K562 (cell line): ENCODE measurements around the gene C10orf90. TPM values are rescaled to one million over a fixed set of nuclear protein-coding genes. Genes with fewer than 3 reads are reported as not detected.

ENCODE experiments used
- ATAC-seq: fragments of 200-7000 bp; cut with Tn5 transposase; 3 replicates; pipeline ENCODE4 v1.9.1; 2020; ENCODE audit warnings: moderate library complexity
- BruUV-seq: library from RNA; stranded (reverse); fragments of 400-500 nt; replicated peaks from 2 replicates; lab custom pipeline; 2021; lab: Mats Ljungman, UMichigan
- CTCF ChIA-PET: fragments of 300-600 bp; formaldehyde crosslinking; extraction: SDS; loops from one replicate; lab custom pipeline; 2021; ENCODE audit warnings: low intra/inter-chr PET ratio; lab: Yijun Ruan, JAX
- POLR2A ChIA-PET: fragments of 300-600, 350-650 bp; sonication (Branson Sonifier 250); formaldehyde crosslinking; extraction: SDS; loops from one replicate; lab custom pipeline; 2021; ENCODE audit warnings: antibody characterized with exemption, inconsistent platforms; lab: Yijun Ruan, JAX
- DNase-seq, 4 experiments: peaks; one replicate each; pipeline versions ENCODE4 v3.0.0 to v3.0.0-alpha.2; 2011 to 2018; ENCODE audit warnings: low spot score in 3 of 4, mixed read lengths in 3 of 4; ENCODE audit errors: extremely low read depth in 1 of 4
- FAIRE-seq: peaks from 2 replicates; lab custom pipeline; 2011; peaks lifted over from hg19 to GRCh38; lab: Jason Lieb, UNC
- H2AFZ ChIP-seq: 2 replicates; pipeline ENCODE4 v1.6.0; 2011; ENCODE audit warnings: low read depth, low read length, control low read depth, inconsistent platforms
- H3K27ac ChIP-seq: fragments of 200-600 bp; 3 replicates; pipeline ENCODE4 v1.8.0; 2011; ENCODE audit warnings: low read depth, mild to moderate bottlenecking, control low read depth, inconsistent platforms, low read length, moderate library complexity, mixed read lengths; ENCODE audit errors: extremely low read depth
- H3K27me3 ChIP-seq, 2 experiments: fragments of 300-600 bp in 1 of 2; 2 replicates in 1 of 2; 3 replicates in 1 of 2; pipeline versions ENCODE4 v1.6.0 to v1.8.0; 2011; ENCODE audit warnings: inconsistent platforms in 2 of 2, low read length in 2 of 2, mild to moderate bottlenecking in 1 of 2, mixed read lengths in 1 of 2, moderate library complexity in 1 of 2; ENCODE audit not compliant: control insufficient read depth in 2 of 2, insufficient read depth in 2 of 2
- H3K36me3 ChIP-seq: fragments of 300-600 bp; 3 replicates; pipeline ENCODE4 v1.8.0; 2011; ENCODE audit warnings: mild to moderate bottlenecking, low read length, inconsistent platforms; ENCODE audit not compliant: control insufficient read depth, insufficient read depth
- H3K4me1 ChIP-seq, 2 experiments: fragments of 200-600 bp in 1 of 2; replicated peaks in 1 of 2; 2 replicates in 1 of 2; 3 replicates in 1 of 2; pipeline versions ENCODE4 v1.5.1 to v1.8.0; 2011; ENCODE audit warnings: inconsistent platforms in 2 of 2, low read length in 2 of 2, mild to moderate bottlenecking in 1 of 2, mixed read lengths in 1 of 2, moderate library complexity in 1 of 2; ENCODE audit not compliant: control insufficient read depth in 2 of 2, insufficient read depth in 2 of 2
- H3K4me2 ChIP-seq: 2 replicates; pipeline ENCODE4 v1.6.1; 2011; ENCODE audit warnings: low read length, control low read depth, inconsistent platforms, mixed read lengths; ENCODE audit not compliant: insufficient read depth
- H3K4me3 ChIP-seq: fragments of 200-600 bp; sonication (generic), shearing (Covaris generic); 2 replicates; pipeline ENCODE4 v1.5.1; 2016; ENCODE audit warnings: control low read depth, inconsistent platforms
- H3K79me2 ChIP-seq: fragments of 200-600 bp; 3 replicates; pipeline ENCODE4 v1.8.0; 2011; ENCODE audit warnings: low read length, inconsistent platforms; ENCODE audit not compliant: control insufficient read depth, insufficient read depth
- H3K9ac ChIP-seq, 2 experiments: 2 replicates each; pipeline versions ENCODE4 v1.6.0 to v1.6.1; 2011; ENCODE audit warnings: low read depth in 2 of 2, low read length in 2 of 2, control low read depth in 1 of 2, inconsistent platforms in 1 of 2, mild to moderate bottlenecking in 1 of 2, mixed read lengths in 1 of 2; ENCODE audit not compliant: insufficient read depth in 1 of 2
- H3K9me1 ChIP-seq: one replicate; pipeline ENCODE4 v1.6.0; 2011; ENCODE audit warnings: inconsistent platforms, mild to moderate bottlenecking, low read length, moderate library complexity; ENCODE audit not compliant: control insufficient read depth, insufficient read depth
- H3K9me3 ChIP-seq: replicated peaks from 2 replicates; pipeline ENCODE4 v1.5.1; 2011; ENCODE audit warnings: low read depth, low read length, inconsistent platforms; ENCODE audit not compliant: control insufficient read depth, insufficient read depth
- H4K20me1 ChIP-seq: replicated peaks from 2 replicates; pipeline ENCODE4 v1.6.1; 2011; ENCODE audit warnings: low read length, inconsistent platforms, mixed read lengths; ENCODE audit not compliant: control insufficient read depth, insufficient read depth
- EGR1 ChIP-seq: fragments of 450-650 bp; conservative IDR thresholded peaks from 2 replicates; pipeline ENCODE4 v1.6.1; 2017; ENCODE audit warnings: mild to moderate bottlenecking
- JUND ChIP-seq, 2 experiments: IDR thresholded peaks; 2 replicates in 1 of 2; 3 replicates in 1 of 2; pipeline ENCODE4 v1.6.1; 2011; ENCODE audit warnings: borderline replicate concordance in 2 of 2, low read depth in 2 of 2, low read length in 2 of 2, improper control_type of control experiment in 1 of 2, missing biosample characterization in 1 of 2, missing genetic modification characterization in 1 of 2, missing genetic modification reagents in 1 of 2
- KLF10 ChIP-seq: fragments of 250-450 bp; sonication (Bioruptor Pico); IDR thresholded peaks from 2 replicates; pipeline ENCODE4 v1.6.1; 2021; ENCODE audit warnings: matching md5 sums
- NCOA4 ChIP-seq: fragments of 450-650 bp; IDR thresholded peaks from 2 replicates; pipeline ENCODE4 v1.6.1; 2018; ENCODE audit warnings: mild to moderate bottlenecking; ENCODE audit not compliant: partially characterized antibody
- PHB2 ChIP-seq: fragments of 450-650 bp; IDR thresholded peaks from 2 replicates; pipeline ENCODE4 v1.6.1; 2017; ENCODE audit warnings: low read depth
- WGBS: fragments of 100-300 bp; shearing (Covaris generic); methylation state at CpG from one replicate; pipeline ENCODE4 v1.1.6; 2016; ENCODE audit warnings: low coverage, mixed read lengths; ENCODE audit not compliant: insufficient coverage; ENCODE audit errors: missing lambda C conversion rate; 5-methylcytosine and 5-hydroxymethylcytosine counted together
- in situ Hi-C: fragments of 300-500 bp; cut with MboI; formaldehyde crosslinking; loops from 4 replicates; pipeline ENCODE4 v1.15.0; 2018; ENCODE audit warnings: inconsistent platforms, mixed read lengths
- intact Hi-C: fragments of 100-400 bp; cut with micrococcal nuclease; formaldehyde crosslinking; loops from 2 replicates; pipeline ENCODE4 v1.14.2; 2022
- polyA plus RNA-seq, 8 experiments: library from polyadenylated mRNA; depleted of rRNA in 4 of 8; stranded (reverse) in 5 of 8; unstranded in 3 of 8; fragments of >200 nt; fragmentation: Nextera tagmentation in 2 of 8; fragmentation: Illumina TruSeq in 1 of 8; extraction: Ambion mirVana in 2 of 8; extraction: Trizol in 1 of 8; gene quantifications; 2 replicates each; pipeline versions ENCODE4 v1.2.1 to v1.2.3, GENCODE V29; 2011 to 2014; ENCODE audit warnings: inconsistent platforms in 1 of 8, missing spikeins in 1 of 8
- total RNA-seq, 7 experiments: library from RNA; depleted of rRNA in 6 of 7; stranded (reverse); fragments of >200 nt in 6 of 7; fragmentation: Illumina TruSeq in 2 of 7; extraction: Trizol in 2 of 7; gene quantifications; 2 replicates each; pipeline versions ENCODE4 v1.2.1 to v1.2.3, GENCODE V29; 2011 to 2021; ENCODE audit warnings: low replicate concordance in 1 of 7
- TF ChIP-seq, protein P1 (sequence below): fragments of 450-650 bp; IDR thresholded peaks from 2 replicates; pipeline ENCODE4 v1.6.1; 2014; ENCODE audit warnings: low read depth, mild to moderate bottlenecking, moderate library complexity, borderline replicate concordance
- TF ChIP-seq, protein P2 (sequence below): fragments of 250-450 bp; sonication (Bioruptor Pico); IDR thresholded peaks from 2 replicates; pipeline ENCODE4 v1.8.0; 2022; ENCODE audit warnings: inconsistent platforms, mild to moderate bottlenecking, moderate library complexity, borderline replicate concordance
- TF ChIP-seq, protein P3 (sequence below): sonication (generic); formaldehyde crosslinking; IDR thresholded peaks from 2 replicates; pipeline ENCODE4 v1.9.0; 2022; ENCODE audit warnings: mild to moderate bottlenecking, missing genetic modification reagents

Gene C10orf90
- total and polyA plus RNA-seq, 9 of the 15 experiments (the other 6 are each of a cell fraction or from before 2014, with no cell fraction given) = not detected

GRCh38 chr10:126525326-126525725 is 145.2 kb downstream of the C10orf90 start:
- BruUV-seq = no TSS peak
- Histone ChIP-seq H3K4me2 (no peak overlapping the region), H3K4me1 (no peaks in the 10 kb centered on the region), H3K27ac (no peak overlapping the region), H3K9me1 (no peaks in the 10 kb centered on the region), H3K36me3 (no peaks in the 10 kb centered on the region), H4K20me1 (no peaks in the 10 kb centered on the region), H3K9ac (no peak overlapping the region), H3K79me2 (no peaks in the 10 kb centered on the region), H3K4me3 (no peak overlapping the region), H2AFZ (no peak overlapping the region), H3K27me3 (no peaks in the 10 kb centered on the region), H3K9me3 (no peaks in the 10 kb centered on the region)
- no peak for DNase-seq
- no peak for ATAC-seq
- TF ChIP-seq, protein P1, sequence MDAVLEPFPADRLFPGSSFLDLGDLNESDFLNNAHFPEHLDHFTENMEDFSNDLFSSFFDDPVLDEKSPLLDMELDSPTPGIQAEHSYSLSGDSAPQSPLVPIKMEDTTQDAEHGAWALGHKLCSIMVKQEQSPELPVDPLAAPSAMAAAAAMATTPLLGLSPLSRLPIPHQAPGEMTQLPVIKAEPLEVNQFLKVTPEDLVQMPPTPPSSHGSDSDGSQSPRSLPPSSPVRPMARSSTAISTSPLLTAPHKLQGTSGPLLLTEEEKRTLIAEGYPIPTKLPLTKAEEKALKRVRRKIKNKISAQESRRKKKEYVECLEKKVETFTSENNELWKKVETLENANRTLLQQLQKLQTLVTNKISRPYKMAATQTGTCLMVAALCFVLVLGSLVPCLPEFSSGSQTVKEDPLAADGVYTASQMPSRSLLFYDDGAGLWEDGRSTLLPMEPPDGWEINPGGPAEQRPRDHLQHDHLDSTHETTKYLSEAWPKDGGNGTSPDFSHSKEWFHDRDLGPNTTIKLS = no peak
- TF ChIP-seq NCOA4 = no peak
- TF ChIP-seq KLF10 (CRISPR knock-in tag) = no peak
- no peak for TF ChIP-seq JUND (IDR thresholded peaks at IDR 0.05; ENCODE audit: borderline replicate concordance, low read depth, low read length)
- TF ChIP-seq JUND (tag; IDR thresholded peaks at IDR 0.05; ENCODE audit: borderline replicate concordance, low read depth, low read length) = no peak
- TF ChIP-seq, protein P2, sequence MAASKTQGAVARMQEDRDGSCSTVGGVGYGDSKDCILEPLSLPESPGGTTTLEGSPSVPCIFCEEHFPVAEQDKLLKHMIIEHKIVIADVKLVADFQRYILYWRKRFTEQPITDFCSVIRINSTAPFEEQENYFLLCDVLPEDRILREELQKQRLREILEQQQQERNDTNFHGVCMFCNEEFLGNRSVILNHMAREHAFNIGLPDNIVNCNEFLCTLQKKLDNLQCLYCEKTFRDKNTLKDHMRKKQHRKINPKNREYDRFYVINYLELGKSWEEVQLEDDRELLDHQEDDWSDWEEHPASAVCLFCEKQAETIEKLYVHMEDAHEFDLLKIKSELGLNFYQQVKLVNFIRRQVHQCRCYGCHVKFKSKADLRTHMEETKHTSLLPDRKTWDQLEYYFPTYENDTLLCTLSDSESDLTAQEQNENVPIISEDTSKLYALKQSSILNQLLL (CRISPR knock-in tag) = no peak
- no peak for TF ChIP-seq PHB2
- TF ChIP-seq, protein P3, sequence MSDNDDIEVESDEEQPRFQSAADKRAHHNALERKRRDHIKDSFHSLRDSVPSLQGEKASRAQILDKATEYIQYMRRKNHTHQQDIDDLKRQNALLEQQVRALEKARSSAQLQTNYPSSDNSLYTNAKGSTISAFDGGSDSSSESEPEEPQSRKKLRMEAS (CRISPR knock-in tag) = no peak
- no peak for TF ChIP-seq EGR1
- WGBS = 3% methylated on average over 4 of the region's 7 CpGs
- ChIA-PET CTCF (no interaction called here), POLR2A (no interaction called here)
- intact Hi-C loops (no loop called here), in situ Hi-C loops (no loop called here)
- FAIRE-seq = no peak
